GM19023 (cell line): Measurements from ENCODE around the gene RNF215.
"Not testable (repeated sequence)": the region's sequence is repeated elsewhere in the genome, so short reads cannot be mapped to it uniquely, and the experiment has no call there.

ENCODE experiments used
- ATAC-seq: cut with Tn5 transposase; IDR thresholded peaks from one replicate; pipeline ENCODE4 v1.9.1; 2021; ENCODE audit warnings: mild to moderate bottlenecking, moderate library complexity; ENCODE audit not compliant: unreplicated experiment

The RNF215 gene

DNA sequence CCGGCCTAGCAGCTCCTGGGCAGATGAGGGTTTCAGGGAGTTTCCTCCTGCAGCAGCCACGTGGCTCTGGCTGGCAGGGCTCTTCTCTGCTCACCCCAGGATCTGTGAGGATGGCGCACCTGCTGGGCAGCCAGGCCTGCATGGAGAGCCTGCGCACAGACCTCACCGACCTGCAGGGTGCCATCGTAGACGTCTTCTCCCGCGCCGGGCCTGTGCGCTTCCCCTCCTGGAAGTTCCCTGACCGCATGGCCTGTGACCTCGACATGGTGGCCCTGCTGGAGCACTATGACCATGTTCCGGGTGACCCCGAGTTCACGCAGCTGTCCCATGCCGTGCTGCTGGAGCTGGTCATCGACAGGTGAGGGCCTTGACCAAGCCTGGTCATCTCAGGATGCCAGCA lies 21.3 kb downstream of the RNF215 start:
- no peak for ATAC-seq

DNA sequence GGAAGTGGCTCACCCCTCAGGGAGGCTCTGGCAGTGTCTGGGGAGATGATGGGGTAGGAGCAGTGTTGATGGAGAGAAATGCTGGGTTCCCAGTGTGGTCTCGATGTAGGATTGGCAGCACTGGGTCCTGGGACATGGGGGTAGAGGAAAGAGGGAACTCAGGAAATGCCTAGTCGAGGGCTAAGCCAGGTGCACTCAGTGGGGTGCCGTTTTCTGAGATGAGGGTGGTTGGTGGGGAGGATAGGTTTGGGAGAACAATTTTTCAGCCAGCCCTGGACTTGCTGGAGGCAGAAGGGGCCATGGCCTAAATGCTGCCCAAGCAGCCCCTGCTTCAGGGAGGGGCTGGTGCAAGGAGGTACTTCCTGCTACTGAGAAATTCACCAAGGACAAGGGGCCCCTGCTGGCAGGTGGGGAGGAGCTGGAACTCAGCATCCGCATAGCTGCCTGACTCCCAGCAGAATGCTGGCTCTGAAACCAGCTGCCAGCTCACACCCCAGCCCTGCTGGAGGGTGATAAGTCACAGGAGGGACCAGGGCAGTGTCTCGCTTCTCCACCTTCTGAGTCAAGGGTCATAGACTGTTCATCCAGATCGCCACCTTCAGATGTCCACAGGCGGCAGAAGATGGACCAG lies 24.4 kb downstream of the RNF215 start:
- no peak for ATAC-seq

DNA sequence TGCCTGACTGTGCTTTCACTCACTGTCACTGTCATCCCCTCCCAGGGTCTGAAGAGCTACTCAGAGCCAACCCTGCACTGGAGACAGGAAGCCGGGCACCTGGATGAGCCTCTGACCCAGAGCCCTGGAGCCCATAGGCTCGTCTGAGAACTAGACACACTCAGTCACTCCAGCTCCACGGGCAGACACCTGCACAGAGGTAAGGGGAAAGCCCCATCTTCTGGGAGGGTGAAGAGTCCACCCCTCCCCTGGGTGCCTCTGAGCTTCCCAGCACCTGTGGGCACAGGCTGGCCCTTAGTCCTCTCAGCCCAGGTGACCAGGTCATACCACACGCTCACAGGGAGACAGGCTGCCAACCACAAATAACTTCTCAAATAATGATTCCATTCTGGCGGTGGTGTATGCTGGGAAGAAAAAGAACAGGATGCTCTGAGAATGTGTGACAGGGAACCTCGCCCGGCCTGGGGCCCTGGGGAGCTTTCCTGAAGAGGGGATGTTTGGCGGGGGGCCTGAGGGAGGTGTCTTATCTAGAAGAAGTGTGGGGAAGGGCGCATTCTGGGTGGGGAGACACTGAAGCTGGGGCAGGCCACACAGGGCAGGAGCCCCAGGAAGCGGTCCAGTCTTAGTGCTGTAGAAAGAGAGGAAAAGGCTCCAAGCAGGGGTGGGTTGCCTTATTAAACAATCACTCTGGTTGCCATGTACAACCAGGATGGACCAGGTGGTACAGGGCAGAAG lies 25.1 kb downstream of the RNF215 start:
- no peak for ATAC-seq

DNA sequence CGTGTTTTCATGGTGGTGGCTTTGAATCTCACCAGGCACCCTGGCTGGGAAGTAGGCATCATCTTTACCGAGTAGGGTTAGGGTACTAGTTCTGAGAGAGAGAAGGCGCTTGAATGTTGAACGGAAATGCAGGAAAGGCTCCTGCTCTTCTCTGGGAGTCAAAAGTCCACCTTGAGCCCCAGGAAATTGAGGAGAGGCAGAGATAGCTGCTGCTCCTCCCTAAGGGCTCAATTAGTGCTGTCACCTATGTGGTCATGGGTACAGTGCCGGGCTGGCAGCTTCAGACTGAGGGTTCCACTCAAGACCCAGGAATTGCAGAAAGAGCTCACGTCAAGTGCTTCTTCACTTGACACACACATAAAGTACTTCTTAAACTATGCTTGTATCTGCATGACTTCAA lies 28.7 kb downstream of the RNF215 start:
- no peak for ATAC-seq

DNA sequence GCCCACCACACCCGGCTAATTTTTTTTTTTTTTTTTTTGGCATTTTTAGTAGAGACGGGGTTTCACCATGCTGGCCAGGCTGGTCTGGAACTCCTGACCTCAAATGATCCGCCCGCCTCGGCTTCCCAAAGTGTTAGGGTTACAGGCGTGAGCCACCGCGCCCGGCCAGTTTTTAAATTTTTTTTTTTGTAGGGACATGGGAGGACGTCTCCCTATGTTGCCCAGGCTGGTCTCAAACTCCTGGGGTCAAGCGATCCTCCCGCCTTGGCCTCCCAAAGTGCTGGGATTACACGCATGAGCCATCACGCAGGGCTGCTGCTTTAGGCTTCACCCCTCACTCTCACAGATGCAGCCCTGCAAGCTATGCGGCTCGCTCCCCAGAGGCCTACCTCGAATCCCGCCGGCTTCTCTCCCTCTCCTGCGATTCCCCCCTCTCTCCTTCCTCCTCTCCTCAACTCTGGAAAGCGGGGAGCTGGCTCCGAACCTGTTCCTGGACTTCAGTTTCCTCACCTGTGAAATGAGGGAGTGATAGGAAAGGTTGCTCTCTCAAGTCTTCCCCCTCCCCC lies 29.5 kb downstream of the RNF215 start:
- no peak for ATAC-seq

DNA sequence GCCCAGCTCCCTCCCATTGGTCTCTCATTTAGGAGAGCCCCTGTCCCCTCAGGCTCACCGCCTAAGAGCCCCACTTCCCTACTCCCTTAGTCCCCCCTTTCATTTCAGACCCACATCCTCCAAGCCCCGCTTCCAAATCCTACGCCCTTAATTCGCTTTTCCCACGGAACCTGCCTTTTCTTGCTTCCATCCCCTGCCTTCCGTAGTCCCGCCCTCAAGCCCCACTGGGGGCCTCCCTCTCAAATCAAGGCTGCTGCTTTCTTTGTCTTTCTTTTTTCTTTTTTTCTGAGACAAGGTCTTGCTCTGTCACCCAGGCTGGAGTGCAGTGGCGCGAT lies 30.0 kb downstream of the RNF215 start:
- ATAC-seq, result no peak

DNA sequence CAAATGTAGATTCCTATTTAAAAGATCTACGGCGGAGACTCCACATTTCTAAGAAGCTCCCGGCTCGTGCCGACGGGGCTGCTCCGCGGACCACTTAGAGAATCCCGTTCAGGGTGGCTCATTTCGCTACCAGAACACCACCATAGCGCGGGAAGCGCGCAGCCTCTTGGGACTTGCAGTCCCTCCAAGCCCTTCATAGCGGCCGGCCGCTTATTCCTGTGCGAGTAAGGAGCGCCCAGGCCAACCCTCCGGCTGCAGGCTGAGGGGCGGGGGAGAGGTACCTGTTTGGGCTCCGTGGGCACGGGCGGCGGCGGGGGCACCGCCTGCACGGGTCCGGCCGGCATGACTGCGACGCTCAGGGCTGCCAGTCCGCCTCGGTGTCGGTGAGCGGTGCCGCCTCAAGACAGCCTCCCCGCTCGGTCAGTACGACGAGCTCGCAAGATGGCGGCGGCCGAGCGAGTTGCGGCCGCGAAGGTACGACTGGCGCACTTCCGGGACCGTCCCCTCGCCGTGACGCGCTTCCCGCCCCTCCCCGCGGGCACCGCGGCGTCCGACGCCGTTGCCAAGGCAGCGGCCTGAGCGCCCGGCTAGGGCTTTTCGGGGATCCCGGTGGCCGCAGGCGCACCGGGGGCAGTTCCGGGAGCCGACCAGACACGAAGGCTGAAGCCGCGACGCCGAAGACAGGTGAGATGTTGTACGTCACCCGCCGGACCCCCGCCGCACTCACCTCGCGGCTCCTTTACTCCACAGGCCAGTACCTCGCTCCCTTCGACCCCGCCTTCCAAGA lies 30.6 kb downstream of the RNF215 start, which contains the start of the genes CCDC157 and SF3A1:
CCDC157 (plus strand) TSS at position 559 of the 787 bp plus-strand sequence. CDS start 8,994 bp downstream, outside the sequence.
SF3A1 (minus strand) TSS at position 446 of the 787 bp plus-strand sequence; CDS start at position 344, 102 bp downstream.
- peak; percentile 89 for ATAC-seq

DNA sequence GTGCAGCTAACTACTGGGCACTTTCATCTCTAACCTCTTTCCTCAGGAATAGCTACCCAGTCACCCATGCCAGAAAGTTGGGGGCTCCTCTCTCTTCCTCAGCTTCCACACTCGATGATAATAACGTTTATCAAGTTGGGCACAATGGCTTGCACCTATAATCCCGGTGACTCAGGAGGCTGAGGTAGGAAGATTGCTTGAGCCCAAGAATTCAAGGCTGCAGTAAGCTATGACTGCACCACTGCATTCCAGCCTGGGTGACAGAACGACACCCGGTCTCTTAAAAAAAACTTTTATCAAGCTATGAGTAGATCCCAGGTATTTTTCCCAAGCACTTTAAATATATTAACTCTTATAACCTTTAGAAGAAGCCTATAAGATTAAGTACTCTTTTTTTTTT lies 32.6 kb downstream of the RNF215 start:
- ATAC-seq, result no peak

DNA sequence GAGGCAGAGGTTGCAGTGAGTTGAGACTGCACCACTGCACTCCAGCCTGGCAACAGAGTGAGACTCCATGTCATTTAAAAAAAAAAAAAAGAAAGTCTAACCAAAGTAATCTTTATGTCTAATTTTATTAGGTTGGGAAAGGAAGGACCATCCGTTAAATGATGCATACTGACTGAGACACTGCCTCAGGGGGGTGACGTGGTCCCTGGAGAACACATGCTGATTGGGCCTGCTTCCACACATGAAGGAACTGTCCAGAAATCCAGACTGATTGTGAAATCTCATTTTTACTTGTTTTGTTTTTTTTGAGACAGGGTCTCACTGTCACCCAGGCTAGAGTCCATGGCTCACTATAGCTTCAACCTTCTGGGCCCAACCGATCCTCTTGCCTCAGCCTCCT lies 36.0 kb downstream of the RNF215 start:
- ATAC-seq, result no peak

DNA sequence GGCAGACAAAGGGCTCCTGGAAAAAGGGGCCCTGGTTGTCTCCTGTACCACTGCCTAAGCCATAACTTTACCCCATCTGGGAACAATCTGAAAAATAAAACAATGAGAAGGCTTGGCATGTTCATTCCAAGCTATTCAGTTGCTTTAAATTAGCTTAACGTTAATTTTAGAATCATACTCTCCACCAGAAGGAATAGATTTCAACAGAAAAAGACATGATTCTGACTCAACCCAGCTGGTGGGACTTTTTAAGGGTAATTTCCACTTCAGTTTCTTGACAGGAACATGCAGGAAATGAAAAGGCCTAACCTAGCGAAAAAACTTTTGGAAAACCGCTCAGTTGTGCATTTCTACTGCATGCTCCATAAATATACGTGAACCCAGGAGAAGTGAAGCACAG lies 38.4 kb downstream of the RNF215 start:
- ATAC-seq, result no peak

DNA sequence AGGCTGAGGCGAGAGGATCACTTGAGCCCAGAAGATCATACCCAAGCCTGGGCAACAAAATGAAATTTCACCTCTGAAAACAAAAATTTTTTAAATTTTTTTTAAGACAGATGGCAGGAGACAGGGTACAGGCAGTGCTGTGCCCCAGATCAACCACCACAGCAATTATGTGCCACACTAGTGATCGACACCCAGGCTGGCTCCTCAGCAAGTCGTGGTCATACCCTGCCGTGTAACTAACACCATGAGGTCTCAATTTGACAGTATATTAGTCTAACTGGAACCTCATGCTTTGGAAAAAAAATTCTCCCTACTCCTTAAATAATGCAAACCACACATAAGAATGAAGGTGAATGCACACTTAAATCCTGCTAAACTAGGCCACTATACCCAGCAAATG lies 38.8 kb downstream of the RNF215 start:
- no peak for ATAC-seq

DNA sequence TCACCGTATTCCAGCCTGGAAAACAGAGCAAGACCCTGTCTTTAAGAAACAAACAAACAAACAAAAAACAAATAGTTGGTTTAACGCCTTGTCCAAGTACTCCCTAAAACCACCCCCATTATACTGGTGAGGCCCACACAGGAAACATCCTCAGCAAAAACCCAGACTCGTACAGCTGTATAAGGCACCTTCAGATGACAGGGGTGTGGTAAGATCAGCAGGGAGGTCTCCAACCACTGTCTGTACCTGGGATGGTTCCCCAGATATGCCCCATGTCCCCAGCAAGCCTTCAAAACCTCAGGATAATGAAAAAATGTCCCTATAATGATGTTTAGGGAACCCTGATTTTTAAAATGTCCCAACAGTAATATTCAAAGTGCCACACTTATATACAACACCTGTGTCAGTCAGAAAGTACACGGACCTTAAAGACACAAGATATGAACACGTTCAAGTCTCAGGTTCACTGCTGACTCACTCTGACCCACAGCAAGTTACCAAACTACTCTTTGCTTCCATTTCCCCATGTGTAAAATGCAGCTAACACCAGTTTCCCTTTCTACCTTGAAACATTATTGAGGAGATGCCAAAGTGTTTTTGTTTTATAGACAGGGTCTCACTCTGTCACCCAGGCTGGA lies 39.8 kb downstream of the RNF215 start:
- no peak for ATAC-seq

DNA sequence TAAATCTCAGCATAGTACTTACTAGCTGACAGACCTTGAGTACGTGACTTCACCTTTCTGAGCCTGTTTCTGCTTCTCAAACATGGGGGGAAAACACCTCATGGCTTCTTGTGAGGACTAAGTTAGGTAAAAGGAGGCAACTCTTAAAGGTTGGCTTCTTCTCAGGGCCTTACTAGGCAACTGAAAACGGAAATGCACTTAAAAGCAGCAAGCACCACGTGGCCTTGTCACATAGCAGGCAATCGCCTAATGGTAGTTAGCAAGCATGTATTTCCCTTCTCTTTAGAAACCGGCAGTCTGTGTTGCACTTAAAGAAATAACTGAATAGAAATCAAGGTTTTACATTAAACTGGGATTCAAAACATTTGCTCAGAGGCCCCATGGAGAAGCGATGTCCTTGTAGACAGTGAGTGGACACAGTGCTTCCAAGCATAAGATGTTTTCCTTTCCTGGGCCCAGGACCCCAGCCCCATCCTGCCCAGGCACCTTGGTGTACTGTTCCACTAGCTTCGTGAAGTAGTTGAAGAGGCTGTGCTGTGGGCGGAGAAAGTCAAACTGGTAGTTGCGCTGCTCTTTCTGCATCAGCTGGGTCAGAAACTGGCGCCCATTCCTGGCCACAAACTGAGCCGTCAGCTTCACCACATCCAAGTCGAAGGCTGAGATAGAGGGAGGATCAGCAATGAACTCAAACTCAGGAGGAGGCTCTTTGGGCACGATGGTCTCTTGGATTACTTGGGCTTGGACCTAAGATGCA lies 42.6 kb downstream of the RNF215 start:
- ATAC-seq, result no peak

DNA sequence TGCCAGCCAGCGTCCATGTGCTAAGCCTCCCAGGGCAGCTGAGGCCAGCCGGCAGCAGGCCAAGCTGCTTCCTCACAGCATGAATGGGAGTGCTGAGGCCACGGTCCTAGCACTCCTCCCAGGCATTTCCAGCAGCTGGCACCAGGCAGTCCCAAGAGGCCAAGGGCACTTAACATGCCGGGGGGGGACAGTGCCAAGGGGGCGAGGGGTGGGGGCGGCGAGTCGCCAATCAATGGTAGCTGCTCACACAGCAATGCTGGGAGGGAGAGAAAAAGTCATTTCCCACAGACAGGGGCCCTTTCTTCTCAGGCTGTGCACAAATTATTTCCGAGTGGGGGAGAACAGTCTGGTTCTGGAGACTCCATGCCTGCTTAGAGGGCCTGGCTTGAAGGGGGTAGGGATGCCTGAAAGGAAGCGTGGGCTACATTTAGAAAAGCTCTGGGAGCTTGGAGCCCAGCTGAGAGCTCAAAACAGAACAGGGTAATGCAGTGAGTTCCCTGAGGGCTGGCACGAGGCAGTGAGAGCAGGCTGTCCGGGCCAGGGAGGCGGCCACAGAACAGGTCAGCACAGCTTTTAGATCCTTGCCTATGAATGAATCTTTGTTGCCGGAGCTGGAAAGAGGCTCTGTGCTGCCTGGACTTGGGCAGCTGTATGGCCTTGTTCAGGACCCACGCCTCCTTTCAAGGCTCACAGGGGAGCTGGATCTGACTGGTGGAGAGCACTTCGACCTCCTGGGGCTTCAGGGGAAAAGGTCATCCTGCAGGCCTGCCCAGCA lies 46.1 kb downstream of the RNF215 start:
- ATAC-seq, result no peak

DNA sequence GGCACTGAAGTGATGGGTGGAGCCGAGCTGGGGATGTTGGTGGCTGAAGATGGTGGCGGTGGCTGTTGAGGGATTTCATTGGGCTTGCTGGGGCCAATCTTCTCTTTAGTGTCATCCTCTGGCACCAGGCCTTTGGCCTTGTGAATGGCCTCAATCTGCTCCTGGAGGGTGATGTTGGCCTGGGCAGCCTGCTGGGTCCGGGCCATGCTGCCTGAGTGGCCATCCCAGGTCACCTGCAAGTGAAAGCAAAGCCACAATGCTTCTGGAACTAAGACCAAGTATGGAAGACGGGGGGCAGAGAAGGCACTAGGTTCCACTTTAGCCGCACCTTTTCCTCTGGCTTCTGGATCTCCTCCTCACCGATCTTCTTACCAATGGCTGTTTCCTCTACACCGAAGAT lies 48.4 kb downstream of the RNF215 start:
- no peak for ATAC-seq

DNA sequence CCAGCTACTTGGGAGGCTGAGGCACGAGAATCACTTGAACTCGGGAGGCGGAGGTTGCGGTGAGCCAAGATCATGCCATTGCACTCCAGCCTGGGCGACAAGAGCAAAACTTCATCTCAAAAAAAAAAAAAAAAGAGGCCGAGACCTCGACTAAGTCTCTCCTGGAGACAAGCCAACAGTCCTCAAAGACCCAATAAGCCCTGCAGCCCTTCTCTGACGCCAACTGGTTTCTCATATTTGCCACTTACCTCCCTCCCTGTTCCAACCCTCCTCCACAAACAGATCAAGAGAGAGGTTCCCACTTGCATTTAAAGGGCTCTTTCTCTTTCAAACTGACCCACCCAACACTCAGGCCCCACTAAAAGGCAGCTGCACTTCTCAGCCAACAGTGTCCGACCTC lies 48.9 kb downstream of the RNF215 start:
- not testable (repeated sequence) for ATAC-seq

DNA sequence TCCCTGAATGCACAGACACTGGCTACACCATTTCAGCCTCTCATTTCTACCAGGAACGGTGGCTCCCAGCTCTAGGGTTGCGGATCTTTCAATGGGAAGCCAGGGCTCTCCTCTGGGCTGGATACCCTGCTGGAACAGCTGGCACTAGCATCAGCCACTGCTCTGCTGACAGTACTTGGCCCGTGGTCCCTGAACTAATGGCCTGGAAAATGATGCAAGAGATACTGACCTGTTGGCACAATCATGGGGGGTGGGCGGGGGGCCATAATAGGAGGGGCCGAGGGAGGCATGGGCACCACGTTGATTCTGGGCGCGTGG lies 49.8 kb downstream of the RNF215 start:
- no peak for ATAC-seq

DNA sequence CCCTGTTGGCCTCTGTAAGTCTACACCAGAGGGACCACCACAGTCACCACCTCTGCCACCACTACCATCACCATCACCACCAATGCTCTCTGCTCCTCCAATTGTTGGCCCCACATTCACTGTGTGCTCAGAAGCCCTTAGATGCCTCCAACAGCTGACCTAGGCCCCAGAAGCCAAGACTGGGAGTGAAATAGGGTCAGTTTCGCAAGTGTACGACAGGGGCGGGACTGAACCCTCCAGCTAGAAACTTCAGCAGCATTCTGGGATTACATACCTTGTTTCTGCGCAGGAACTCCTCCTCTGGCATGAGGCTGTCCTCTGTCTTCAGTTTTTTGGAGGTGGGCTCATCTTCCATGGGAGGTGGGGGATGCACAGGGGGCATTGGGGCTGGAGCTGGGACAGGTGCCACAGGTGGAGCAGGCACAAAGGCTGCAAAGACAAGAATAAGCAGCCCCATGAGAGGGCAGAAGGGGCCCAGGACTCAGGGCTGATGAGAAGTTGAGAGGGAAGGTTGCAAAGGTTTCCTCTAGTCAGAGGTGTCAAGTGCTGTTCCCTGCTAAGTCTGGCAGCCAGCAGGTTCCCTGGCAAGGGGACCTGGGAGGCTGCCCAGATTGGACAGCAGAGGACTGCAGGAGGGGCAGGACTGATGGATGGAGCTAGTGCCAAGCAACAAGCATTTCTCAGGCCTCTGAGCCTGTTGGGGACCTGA lies 50.3 kb downstream of the RNF215 start:
- ATAC-seq, result no peak

DNA sequence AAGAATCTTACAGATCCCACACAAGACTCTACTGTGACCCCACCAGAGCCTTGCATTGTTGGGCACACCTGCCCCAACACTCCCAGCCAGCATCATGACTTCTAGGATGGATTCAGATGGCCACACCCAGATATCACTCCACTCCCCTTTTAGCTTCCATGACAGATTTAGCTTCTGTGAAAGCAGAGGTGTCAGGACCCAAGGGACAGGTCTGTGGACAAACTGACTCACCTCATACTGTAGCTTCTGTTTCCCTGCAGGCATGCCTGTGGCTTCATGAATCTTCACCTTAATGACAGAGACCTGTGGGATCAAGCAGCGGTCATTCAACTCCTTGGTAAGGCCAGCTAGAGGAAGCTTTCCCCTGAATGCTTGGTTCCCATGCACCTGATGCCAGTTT lies 52.0 kb downstream of the RNF215 start:
- no peak for ATAC-seq
